Stimulated activated naive B cell treated with anti-CD40 and anti-IgM and Interleukin-4, amounts not matched to agents 10 μg/mL and 1 μg/mL and 100 μg/mL, for 72 hours (primary cell): ENCODE measurements around the gene RCL1.

ENCODE experiments used
- ATAC-seq, 2 donors: fragments of 150-1000 bp; cut with Tn5 transposase; replicated peaks; 2 replicates each; pipeline ENCODE4 v1.10.0; 2021; ENCODE audit warnings: moderate library complexity in 1 of 2
- DNase-seq: peaks from one replicate; pipeline ENCODE4 v3.0.0; 2021
- H3K27ac Mint-ChIP-seq: one replicate; pipeline ENCODE4 v1.8.0; 2022; ENCODE audit warnings: mild to moderate bottlenecking, mixed read lengths
- H3K27me3 Mint-ChIP-seq, 2 donors: one replicate each; pipeline ENCODE4 v1.8.0; 2022; ENCODE audit warnings: mixed read lengths in 2 of 2
- H3K36me3 Mint-ChIP-seq, 2 donors: one replicate each; pipeline ENCODE4 v1.8.0; 2022; ENCODE audit warnings: mixed read lengths in 2 of 2, mild to moderate bottlenecking in 1 of 2
- H3K4me1 Mint-ChIP-seq, 2 donors: one replicate each; pipeline ENCODE4 v1.8.0; 2022; ENCODE audit warnings: mixed read lengths in 2 of 2, mild to moderate bottlenecking in 1 of 2
- H3K4me3 Mint-ChIP-seq, 2 donors: one replicate each; pipeline ENCODE4 v1.8.0; 2022; ENCODE audit warnings: mild to moderate bottlenecking in 2 of 2, mixed read lengths in 2 of 2, moderate library complexity in 1 of 2
- H3K9me3 Mint-ChIP-seq, 2 donors: one replicate each; pipeline ENCODE4 v1.8.0; 2022; ENCODE audit warnings: mixed read lengths in 2 of 2, mild to moderate bottlenecking in 1 of 2

The RCL1 gene

GRCh38 chr9:4811824-4812223 lies 19.1 kb downstream of the RCL1 start:
- Mint-ChIP-seq H3K36me3 (peaks cover 26 to 60% of the 10 kb centered on the region in 2 donors), H3K4me3 (no peak overlapping the region), H3K27me3 (no peaks in the 10 kb centered on the region), H3K27ac (no peak overlapping the region), H3K4me1 (peaks cover 44 to 60% of the 10 kb centered on the region in 2 donors), H3K9me3 (peaks cover 9 to 10% of the 10 kb centered on the region in 2 donors)
- ATAC-seq (no peak), DNase-seq (no peak)

- no peak for DNase-seq
- Mint-ChIP-seq H3K27me3 (no peaks in the 10 kb centered on the region), H3K4me3 (peak overlapping the region in 1 of 2 donors; percentile 32), H3K27ac (no peak overlapping the region), H3K36me3 (peaks cover 25 to 53% of the 10 kb centered on the region in 2 donors), H3K9me3 (peaks cover 5 to 7% of the 10 kb centered on the region in 2 donors), H3K4me1 (peaks cover 40 to 55% of the 10 kb centered on the region in 2 donors)
- ATAC-seq: no peak
Measured at GRCh38 chr9:4812858-4813257, 20.1 kb downstream of the RCL1 start.

GRCh38 chr9:4814913-4815312 lies 22.2 kb downstream of the RCL1 start:
- H3K27me3 Mint-ChIP-seq: no peaks in the 10 kb centered on the region
- H3K36me3 Mint-ChIP-seq: peaks cover 22 to 40% of the 10 kb centered on the region in 2 donors
- H3K9me3 Mint-ChIP-seq: peaks cover 5 to 7% of the 10 kb centered on the region in 2 donors
- peaks cover 31 to 47% of the 10 kb centered on the region in 2 donors for H3K4me1 Mint-ChIP-seq
- peak overlapping the region; percentile 89 for H3K27ac Mint-ChIP-seq
- ATAC-seq: peak; percentile 68 to 90
- DNase-seq: no peak
- peak overlapping the region; percentile 42 to 71 for H3K4me3 Mint-ChIP-seq

- peak overlapping the region; percentile 89 for H3K27ac Mint-ChIP-seq
- peak overlapping the region; percentile 30 to 71 for H3K4me3 Mint-ChIP-seq
- peaks cover 29 to 53% of the 10 kb centered on the region in 2 donors for H3K4me1 Mint-ChIP-seq
- H3K36me3 Mint-ChIP-seq: peaks cover 22 to 40% of the 10 kb centered on the region in 2 donors
- ATAC-seq: peak; percentile 41 to 62
- DNase-seq: no peak
- H3K27me3 Mint-ChIP-seq: no peaks in the 10 kb centered on the region
- H3K9me3 Mint-ChIP-seq: peaks cover 5 to 7% of the 10 kb centered on the region in 2 donors
Measured at GRCh38 chr9:4815381-4815956, 22.7 kb downstream of the RCL1 start.

GRCh38 chr9:4820168-4820567 lies 27.4 kb downstream of the RCL1 start:
- peak overlapping the region; percentile 20 for H3K27ac Mint-ChIP-seq
- H3K9me3 Mint-ChIP-seq: no peaks in the 10 kb centered on the region
- DNase-seq (no peak), ATAC-seq (no peak)
- H3K4me1 Mint-ChIP-seq: peaks cover 23 to 41% of the 10 kb centered on the region in 2 donors
- no peak overlapping the region for H3K4me3 Mint-ChIP-seq
- H3K27me3 Mint-ChIP-seq: no peaks in the 10 kb centered on the region
- peaks cover 11 to 23% of the 10 kb centered on the region in 2 donors for H3K36me3 Mint-ChIP-seq

- Mint-ChIP-seq H3K4me1 (peaks cover 14 to 31% of the 10 kb centered on the region in 2 donors), H3K9me3 (no peaks in the 10 kb centered on the region), H3K27me3 (no peaks in the 10 kb centered on the region), H3K27ac (no peak overlapping the region), H3K36me3 (peaks cover 13 to 16% of the 10 kb centered on the region in 2 donors), H3K4me3 (no peak overlapping the region)
- no peak for DNase-seq
- ATAC-seq: no peak
Measured at GRCh38 chr9:4821133-4821532, 28.4 kb downstream of the RCL1 start.

GRCh38 chr9:4822057-4822456 lies 29.3 kb downstream of the RCL1 start:
- H3K27ac Mint-ChIP-seq: no peak overlapping the region
- no peaks in the 10 kb centered on the region for H3K9me3 Mint-ChIP-seq
- H3K4me1 Mint-ChIP-seq: peaks cover 14 to 29% of the 10 kb centered on the region in 2 donors
- peaks cover 15 to 20% of the 10 kb centered on the region in 2 donors for H3K36me3 Mint-ChIP-seq
- DNase-seq: no peak
- no peaks in the 10 kb centered on the region for H3K27me3 Mint-ChIP-seq
- no peak for ATAC-seq
- H3K4me3 Mint-ChIP-seq: no peak overlapping the region

GRCh38 chr9:4826417-4827166 lies 33.8 kb downstream of the RCL1 start:
- Mint-ChIP-seq H3K9me3 (no peaks in the 10 kb centered on the region), H3K27ac (no peak overlapping the region), H3K4me3 (no peak overlapping the region), H3K27me3 (no peaks in the 10 kb centered on the region), H3K4me1 (peaks cover 10 to 15% of the 10 kb centered on the region in 2 donors), H3K36me3 (peaks cover 21 to 33% of the 10 kb centered on the region in 2 donors)
- no peak for ATAC-seq
- no peak for DNase-seq

- H3K36me3 Mint-ChIP-seq: peaks cover 22 to 38% of the 10 kb centered on the region in 2 donors
- H3K4me3 Mint-ChIP-seq: no peak overlapping the region
- ATAC-seq (no peak), DNase-seq (no peak)
- no peaks in the 10 kb centered on the region for H3K27me3 Mint-ChIP-seq
- no peaks in the 10 kb centered on the region for H3K9me3 Mint-ChIP-seq
- no peak overlapping the region for H3K27ac Mint-ChIP-seq
- peaks cover 5 to 8% of the 10 kb centered on the region in 2 donors for H3K4me1 Mint-ChIP-seq
Measured at GRCh38 chr9:4827224-4827623, 34.5 kb downstream of the RCL1 start.

GRCh38 chr9:4828761-4829160 lies 36.0 kb downstream of the RCL1 start:
- peaks cover 32 to 47% of the 10 kb centered on the region in 2 donors for H3K36me3 Mint-ChIP-seq
- no peak for DNase-seq

GRCh38 chr9:4829969-4830368 lies 37.2 kb downstream of the RCL1 start:
- H3K36me3 Mint-ChIP-seq: peaks cover 33 to 49% of the 10 kb centered on the region in 2 donors
- no peak for ATAC-seq

More at GRCh38 chr9:4828761-4829160, 36.0 kb downstream of the RCL1 start:
- Mint-ChIP-seq H3K4me3 (no peak overlapping the region), H3K27ac (no peak overlapping the region), H3K9me3 (no peaks in the 10 kb centered on the region), H3K4me1 (peaks cover 5 to 8% of the 10 kb centered on the region in 2 donors), H3K27me3 (no peaks in the 10 kb centered on the region)
- no peak for ATAC-seq

GRCh38 chr9:4830699-4831098 lies 38.0 kb downstream of the RCL1 start:
- Mint-ChIP-seq H3K27me3 (no peaks in the 10 kb centered on the region), H3K36me3 (peaks cover 40 to 55% of the 10 kb centered on the region in 2 donors), H3K4me1 (peaks cover 8 to 18% of the 10 kb centered on the region in 2 donors), H3K4me3 (no peak overlapping the region), H3K27ac (no peak overlapping the region), H3K9me3 (no peaks in the 10 kb centered on the region)
- DNase-seq (no peak), ATAC-seq (no peak)

More at GRCh38 chr9:4829969-4830368, 37.2 kb downstream of the RCL1 start:
- H3K27me3 Mint-ChIP-seq: no peaks in the 10 kb centered on the region
- peaks cover 4 to 14% of the 10 kb centered on the region in 2 donors for H3K4me1 Mint-ChIP-seq
- no peaks in the 10 kb centered on the region for H3K9me3 Mint-ChIP-seq
- DNase-seq: no peak
- H3K4me3 Mint-ChIP-seq: no peak overlapping the region
- H3K27ac Mint-ChIP-seq: no peak overlapping the region

GRCh38 chr9:4831119-4831518 lies 38.4 kb downstream of the RCL1 start:
- H3K36me3 Mint-ChIP-seq: peaks cover 43 to 59% of the 10 kb centered on the region in 2 donors
- H3K4me1 Mint-ChIP-seq: peaks cover 12 to 19% of the 10 kb centered on the region in 2 donors
- no peak overlapping the region for H3K4me3 Mint-ChIP-seq
- H3K27ac Mint-ChIP-seq: no peak overlapping the region
- DNase-seq (no peak), ATAC-seq (no peak)
- H3K27me3 Mint-ChIP-seq: no peaks in the 10 kb centered on the region
- H3K9me3 Mint-ChIP-seq: no peaks in the 10 kb centered on the region

GRCh38 chr9:4831944-4832343 lies 39.2 kb downstream of the RCL1 start:
- H3K36me3 Mint-ChIP-seq: peaks cover 46 to 61% of the 10 kb centered on the region in 2 donors
- no peak for ATAC-seq
- peaks cover 17 to 24% of the 10 kb centered on the region in 2 donors for H3K4me1 Mint-ChIP-seq
- H3K4me3 Mint-ChIP-seq: no peak overlapping the region
- H3K27ac Mint-ChIP-seq: no peak overlapping the region
- H3K9me3 Mint-ChIP-seq: no peaks in the 10 kb centered on the region
- DNase-seq: no peak
- no peaks in the 10 kb centered on the region for H3K27me3 Mint-ChIP-seq
